GM23338 (cell line): ENCODE measurements around the gene ANXA6.
A peak's percentile ranks its signal among the peaks of the same experiment; 100 is the strongest.

ENCODE experiments used
- CREB1 ChIP-seq: fragments of 250-450 bp; sonication (Bioruptor Pico); IDR thresholded peaks from 2 replicates; pipeline ENCODE4 v1.5.0; 2020; ENCODE audit warnings: low read depth, mild to moderate bottlenecking, moderate library complexity
- CTCF ChIP-seq, 2 experiments: fragments of 200-600 bp in 1 of 2; sonication (generic) in 1 of 2; conservative IDR thresholded peaks; 2 replicates each; pipeline versions ENCODE4 v1.5.1 to v1.6.1; 2016 to 2017; ENCODE audit warnings: antibody characterized with exemption in 2 of 2, low read depth in 2 of 2, mild to moderate bottlenecking in 2 of 2, moderate library complexity in 1 of 2
- ETS1 ChIP-seq: IDR thresholded peaks from 2 replicates; pipeline ENCODE4 v1.6.1; 2016; ENCODE audit warnings: antibody characterized with exemption
- EZH2 ChIP-seq: fragments of 200-600 bp; sonication (generic); IDR thresholded peaks from one replicate; pipeline ENCODE4 v1.8.0; 2017; ENCODE audit warnings: antibody characterized with exemption, mild to moderate bottlenecking, low read depth; ENCODE audit not compliant: unreplicated experiment
- EZH2phosphoT487 ChIP-seq: fragments of 200-600 bp; sonication (generic); IDR thresholded peaks from one replicate; pipeline ENCODE4 v1.8.1; 2018; ENCODE audit warnings: antibody characterized with exemption; ENCODE audit not compliant: unreplicated experiment
- JUNB ChIP-seq: IDR thresholded peaks from one replicate; pipeline ENCODE4 v1.6.1; 2016; ENCODE audit warnings: antibody characterized with exemption; ENCODE audit not compliant: unreplicated experiment
- NANOG ChIP-seq: IDR thresholded peaks from 2 replicates; pipeline ENCODE4 v1.6.1; 2016; ENCODE audit warnings: antibody characterized with exemption, borderline replicate concordance
- POLR2AphosphoS5 ChIP-seq: IDR thresholded peaks from 2 replicates; pipeline ENCODE4 v1.6.1; 2016; ENCODE audit warnings: antibody characterized with exemption, low read depth
- REST ChIP-seq: IDR thresholded peaks from one replicate; pipeline ENCODE4 v1.6.1; 2018; ENCODE audit warnings: antibody characterized with exemption; ENCODE audit not compliant: unreplicated experiment
- STAT1 ChIP-seq: IDR thresholded peaks from one replicate; pipeline ENCODE4 v1.6.1; 2016; ENCODE audit warnings: antibody characterized with exemption; ENCODE audit not compliant: unreplicated experiment

GRCh38 chr5:151164687-151165392, 7.3 kb upstream of the ANXA6 start:
- no peak for TF ChIP-seq POLR2AphosphoS5
- TF ChIP-seq CTCF (conservative IDR thresholded peaks at IDR 0.05; ENCODE audit: low read depth in 2 of 2): peak; percentile 96
- no peak for TF ChIP-seq EZH2
- no peak for TF ChIP-seq STAT1
- TF ChIP-seq CREB1 (CRISPR knock-in tag): no peak
- TF ChIP-seq REST: no peak
- no peak for TF ChIP-seq JUNB
- no peak for TF ChIP-seq EZH2phosphoT487
- no peak for TF ChIP-seq NANOG
- no peak for TF ChIP-seq ETS1
